ENCODE measurements around the gene WDFY1. TPM values are rescaled to one million over a fixed set of nuclear protein-coding genes. Genes with fewer than 3 reads are reported as not detected.

The WDFY1 gene
- total RNA-seq, 2 experiments from 2014 or later: 33.3 to 45.3 TPM

- no peak overlapping the region for H3K27ac ChIP-seq (ENCODE audit: low read depth, low read length, poor library complexity, severe bottlenecking)
- ChIA-PET CTCF (ENCODE audit: unreplicated experiment) (no interaction called here), POLR2A (interaction anchor here (0.8 kb wide), 2 partner anchors 9 to 48 kb away, joined by 5 to 6 read pairs; no protein-coding TSS in a partner anchor)
- no peak for DNase-seq (ENCODE audit: low spot score)
- H4K20me1 ChIP-seq (ENCODE audit: insufficient read depth, low read length): no peaks in the 10 kb centered on the region
- BruUV-seq (replicated peaks): no TSS peak
- TF ChIP-seq EZH2phosphoT487 (IDR thresholded peaks at IDR 0.05; ENCODE audit: borderline replicate concordance, low read depth, low read length): no peak
- no peak for TF ChIP-seq CTCF (conservative IDR thresholded peaks at IDR 0.05; ENCODE audit: low read length)
- H3K9me3 ChIP-seq (ENCODE audit: low read length): no peaks in the 10 kb centered on the region
- no peaks in the 10 kb centered on the region for H3K36me3 ChIP-seq (ENCODE audit: insufficient read depth, low read length)
- no peak overlapping the region for H2AFZ ChIP-seq (ENCODE audit: low read length)
- no peak overlapping the region for H3K4me3 ChIP-seq (ENCODE audit: low read depth, low read length, poor library complexity, severe bottlenecking)
- intact Hi-C loops (cut with micrococcal nuclease; ENCODE audit: unreplicated experiment): no loop called here
- H3K4me1 ChIP-seq (ENCODE audit: insufficient read depth, low read length, poor library complexity, severe bottlenecking): no peaks in the 10 kb centered on the region
- H3K9me2 ChIP-seq (ENCODE audit: insufficient read depth, low read length): no peaks in the 10 kb centered on the region
- H3K79me2 ChIP-seq (ENCODE audit: insufficient read depth, low read depth, low read length): no peaks in the 10 kb centered on the region
- no peak overlapping the region for H3K4me2 ChIP-seq (ENCODE audit: low read length)
These were observed 21.2 kb downstream of the WDFY1 start for GRCh38 chr2:223923976-223924375.

- H3K9me2 ChIP-seq (ENCODE audit: insufficient read depth, low read length): no peaks in the 10 kb centered on the region
- H3K4me2 ChIP-seq (ENCODE audit: low read length): no peak overlapping the region
- POLR2A ChIA-PET: no interaction called here
- no peak overlapping the region for H3K27ac ChIP-seq (ENCODE audit: low read depth, low read length, poor library complexity, severe bottlenecking)
- no peak overlapping the region for H3K4me3 ChIP-seq (ENCODE audit: low read depth, low read length, poor library complexity, severe bottlenecking)
- CTCF ChIA-PET (ENCODE audit: unreplicated experiment): no interaction called here
- H2AFZ ChIP-seq (ENCODE audit: low read length): no peak overlapping the region
- H3K4me1 ChIP-seq (ENCODE audit: insufficient read depth, low read length, poor library complexity, severe bottlenecking): no peaks in the 10 kb centered on the region
- H4K20me1 ChIP-seq (ENCODE audit: insufficient read depth, low read length): no peaks in the 10 kb centered on the region
- DNase-seq (ENCODE audit: low spot score): no peak
- H3K36me3 ChIP-seq (ENCODE audit: insufficient read depth, low read length): no peaks in the 10 kb centered on the region; the same call in 1 of the 2 replicates
- H3K9me3 ChIP-seq (ENCODE audit: low read length): no peaks in the 10 kb centered on the region
- H3K79me2 ChIP-seq (ENCODE audit: insufficient read depth, low read depth, low read length): no peaks in the 10 kb centered on the region
- TF ChIP-seq EZH2phosphoT487 (IDR thresholded peaks at IDR 0.05; ENCODE audit: borderline replicate concordance, low read depth, low read length) (no peak), CTCF (conservative IDR thresholded peaks at IDR 0.05; ENCODE audit: low read length) (no peak)
- no TSS peak for BruUV-seq (replicated peaks)
- intact Hi-C loops (cut with micrococcal nuclease; ENCODE audit: unreplicated experiment): no loop called here
These were observed 22.8 kb downstream of the WDFY1 start for GRCh38 chr2:223922308-223922707.

GRCh38 chr2:223921204-223921603 lies 23.9 kb downstream of the WDFY1 start:
- Histone ChIP-seq H3K4me1 (ENCODE audit: insufficient read depth, low read length, poor library complexity, severe bottlenecking) (no peaks in the 10 kb centered on the region), H3K9me2 (ENCODE audit: insufficient read depth, low read length) (no peaks in the 10 kb centered on the region), H3K4me3 (ENCODE audit: low read depth, low read length, poor library complexity, severe bottlenecking) (no peak overlapping the region), H3K79me2 (ENCODE audit: insufficient read depth, low read depth, low read length) (no peaks in the 10 kb centered on the region), H2AFZ (ENCODE audit: low read length) (no peak overlapping the region), H3K27ac (ENCODE audit: low read depth, low read length, poor library complexity, severe bottlenecking) (no peak overlapping the region), H4K20me1 (ENCODE audit: insufficient read depth, low read length) (no peaks in the 10 kb centered on the region), H3K4me2 (ENCODE audit: low read length) (no peak overlapping the region), H3K9me3 (ENCODE audit: low read length) (no peaks in the 10 kb centered on the region), H3K36me3 (ENCODE audit: insufficient read depth, low read length) (no peaks in the 10 kb centered on the region; the same call in 1 of the 2 replicates)
- no peak for DNase-seq (ENCODE audit: low spot score)
- ChIA-PET CTCF (ENCODE audit: unreplicated experiment) (interaction anchor here (0.6 kb wide), 1 partner anchor 17 kb away, joined by 3 read pairs; no protein-coding TSS in a partner anchor), POLR2A (no interaction called here)
- no TSS peak for BruUV-seq (replicated peaks)
- TF ChIP-seq EZH2phosphoT487 (IDR thresholded peaks at IDR 0.05; ENCODE audit: borderline replicate concordance, low read depth, low read length) (no peak), CTCF (conservative IDR thresholded peaks at IDR 0.05; ENCODE audit: low read length) (no peak)
- intact Hi-C loops (cut with micrococcal nuclease; ENCODE audit: unreplicated experiment): no loop called here
